NCI-H1694 treated with DMSO at 0.1 percent for 48 hours (cell line): ENCODE data around the gene KDM5A.
"Not testable (repeated sequence)": the region's sequence is repeated elsewhere in the genome, so short reads cannot be mapped to it uniquely, and the experiment has no call there.

Source experiments
- DNase-seq: peaks from one replicate; lab custom pipeline; 2025; lab: John Stamatoyannopoulos, UW

KDM5A gene

GRCh38 chr12:238736-239398 lies 150.3 kb downstream of the KDM5A start:
- no peak for DNase-seq

- no peak for DNase-seq
Observed at GRCh38 chr12:238116-238515, 151.0 kb downstream of the KDM5A start.

GRCh38 chr12:237026-237815 lies 151.9 kb downstream of the KDM5A start:
- no peak for DNase-seq

GRCh38 chr12:236445-236844 lies 152.7 kb downstream of the KDM5A start:
- DNase-seq: no peak

- DNase-seq: not testable (repeated sequence)
Observed at GRCh38 chr12:235967-236366, 153.2 kb downstream of the KDM5A start.

GRCh38 chr12:234891-235415 lies 154.2 kb downstream of the KDM5A start:
- no peak for DNase-seq

- DNase-seq: no peak
Observed at GRCh38 chr12:234019-234418, 155.1 kb downstream of the KDM5A start.

- DNase-seq: no peak
Observed at GRCh38 chr12:233615-233968, 155.5 kb downstream of the KDM5A start.

GRCh38 chr12:232731-233614 lies 156.1 kb downstream of the KDM5A start:
- no peak for DNase-seq

- no peak for DNase-seq
Observed at GRCh38 chr12:230925-231671, 158.0 kb downstream of the KDM5A start.
